NOMO-1 treated with DMSO at 0.1 percent for 48 hours (cell line): ENCODE measurements around the gene LEPR.
A peak's percentile ranks its signal among the peaks of the same experiment; 100 is the strongest.

ENCODE experiments used
- DNase-seq: peaks from one replicate; lab custom pipeline; 2025; ENCODE audit not compliant: unreplicated experiment; lab: John Stamatoyannopoulos, UW

Gene LEPR

DNA sequence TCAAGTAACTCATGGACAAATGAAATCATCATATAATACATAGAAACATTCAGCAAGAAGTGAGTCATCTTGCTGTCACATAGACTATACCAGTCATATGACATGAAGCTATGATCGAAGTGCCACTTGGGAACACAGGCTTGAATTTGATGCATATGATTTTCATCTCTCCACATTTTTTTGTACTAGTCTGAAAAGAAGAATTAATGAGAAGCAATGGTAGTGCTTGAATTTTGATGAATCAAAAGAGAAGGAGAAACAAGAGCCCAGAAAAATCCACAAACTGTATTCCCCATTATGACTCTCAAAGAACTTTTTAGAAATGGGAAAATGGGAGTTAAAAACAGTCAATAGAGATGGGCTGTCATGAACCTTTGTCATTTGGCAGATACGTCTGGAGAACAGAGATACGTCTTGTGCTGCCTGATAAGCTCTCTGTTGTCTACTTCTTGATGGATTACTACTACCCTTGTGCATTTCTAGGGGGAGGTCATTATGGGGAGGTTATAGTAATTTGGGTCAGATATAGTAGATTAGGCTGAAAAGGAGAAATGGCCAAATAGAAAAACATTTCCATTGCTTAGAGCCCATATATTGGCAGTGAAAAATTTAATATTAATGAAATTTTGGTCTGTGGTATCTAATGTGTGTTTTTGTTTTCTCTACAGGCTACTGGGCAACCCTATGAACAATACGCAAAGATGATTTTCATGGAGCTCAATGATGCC, 8.0 kb upstream of the LEPR start:
- no peak for DNase-seq

- no peak for DNase-seq
Observed at GRCh38 chr1:65412984-65413375, 7.5 kb upstream of the LEPR start.

GRCh38 chr1:65414538-65414937, 5.9 kb upstream of the LEPR start:
- no peak for DNase-seq

GRCh38 chr1:65416767-65417166, 3.7 kb upstream of the LEPR start:
- DNase-seq: no peak

DNA sequence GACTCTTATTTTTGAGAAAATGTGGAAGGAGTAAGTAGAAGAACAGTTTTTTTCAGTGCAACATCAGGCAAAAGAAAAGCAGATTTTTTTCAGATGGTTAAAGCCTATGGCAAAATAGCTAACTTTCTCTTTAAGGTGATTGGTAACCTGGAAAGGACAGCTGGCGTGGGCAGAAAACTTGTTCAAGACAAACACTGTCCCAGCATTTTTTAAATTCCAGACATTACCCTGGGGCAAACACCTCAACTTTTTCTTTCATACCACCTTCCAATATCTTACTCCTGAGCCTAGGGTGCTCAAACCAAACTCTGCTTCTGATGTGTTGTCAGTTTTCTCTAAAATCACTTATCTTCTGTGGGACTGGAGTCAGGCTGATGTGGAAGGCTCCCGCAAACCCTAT, 2.7 kb upstream of the LEPR start:
- DNase-seq: no peak

GRCh38 chr1:65418522-65419185, 1.8 kb upstream of the LEPR start:
- DNase-seq: no peak

GRCh38 chr1:65419681-65420589, 533 bp upstream of the LEPR start:
- peak; percentile 96 for DNase-seq

- DNase-seq: peak; percentile 69
Observed at GRCh38 chr1:65421351-65422025, 1.0 kb downstream of the LEPR start.

DNA sequence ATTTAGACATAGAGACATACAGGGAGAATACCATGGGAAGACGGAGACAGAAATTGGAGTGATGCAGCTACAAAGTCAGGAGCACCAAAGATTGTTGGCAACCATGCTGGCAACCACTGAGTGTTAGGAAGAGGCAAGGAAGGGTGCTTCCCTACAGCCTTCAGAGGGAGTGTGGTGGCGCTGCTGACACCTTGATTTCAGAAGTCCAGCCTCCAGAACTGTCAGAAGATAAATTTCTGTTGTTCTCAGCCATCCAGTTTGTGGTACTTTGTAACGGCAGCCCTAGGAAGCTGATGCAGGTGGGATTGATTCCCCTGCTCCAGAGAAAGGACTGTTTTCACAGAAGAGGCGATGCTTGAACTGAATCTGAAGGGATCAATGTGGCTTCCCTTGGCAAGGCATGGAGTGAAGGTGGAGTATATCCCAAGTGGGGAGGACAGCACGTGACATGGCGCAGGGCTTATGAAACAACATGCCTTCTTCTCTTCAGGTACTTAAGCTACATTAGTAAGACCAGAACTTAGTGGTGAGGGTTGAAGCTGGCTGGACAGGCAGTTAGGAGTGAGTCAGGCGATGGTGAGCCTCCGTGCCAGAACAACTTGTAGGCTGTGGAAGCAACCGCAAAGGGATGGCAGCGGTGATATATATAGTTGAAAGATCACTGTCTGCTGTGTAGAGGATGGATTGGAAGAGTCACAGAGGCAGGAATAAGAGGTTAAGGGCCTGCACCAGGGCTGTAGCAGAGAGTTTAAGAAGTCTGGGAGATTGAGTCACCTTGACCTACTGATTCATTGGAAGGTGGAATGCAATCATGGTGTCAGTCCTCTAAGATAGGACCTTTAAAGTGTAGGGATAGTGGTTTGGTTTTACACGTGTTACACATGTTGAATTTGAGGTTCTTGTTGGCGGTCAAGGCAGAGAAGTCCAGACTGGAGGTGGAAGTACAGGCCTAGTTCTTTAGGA, 2.1 kb downstream of the LEPR start:
- no peak for DNase-seq

- peak; percentile 25 for DNase-seq
Observed at GRCh38 chr1:65423884-65424572, 3.6 kb downstream of the LEPR start.

GRCh38 chr1:65424573-65424889, 4.1 kb downstream of the LEPR start:
- no peak for DNase-seq

GRCh38 chr1:65425006-65425405, 4.5 kb downstream of the LEPR start:
- DNase-seq: no peak

DNA sequence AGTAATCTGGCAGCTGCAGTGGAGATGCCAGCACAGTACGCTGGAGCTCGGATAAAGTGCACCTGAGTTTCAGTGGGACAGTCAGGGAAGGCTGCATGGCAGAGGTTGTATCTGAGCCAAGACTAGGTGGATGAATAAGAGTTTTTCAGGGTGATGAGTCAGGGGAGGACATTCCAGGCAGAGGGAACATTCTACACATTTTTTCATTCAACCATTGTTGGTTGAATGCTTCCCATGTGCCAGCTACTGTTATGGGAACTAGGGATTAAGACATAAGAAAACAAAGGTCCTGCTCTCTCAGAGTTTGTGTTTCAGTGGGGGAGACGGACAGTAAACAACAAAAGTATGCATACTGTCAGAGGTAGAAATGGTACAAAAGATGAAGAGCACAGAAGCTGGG, 5.2 kb downstream of the LEPR start:
- no peak for DNase-seq

DNA sequence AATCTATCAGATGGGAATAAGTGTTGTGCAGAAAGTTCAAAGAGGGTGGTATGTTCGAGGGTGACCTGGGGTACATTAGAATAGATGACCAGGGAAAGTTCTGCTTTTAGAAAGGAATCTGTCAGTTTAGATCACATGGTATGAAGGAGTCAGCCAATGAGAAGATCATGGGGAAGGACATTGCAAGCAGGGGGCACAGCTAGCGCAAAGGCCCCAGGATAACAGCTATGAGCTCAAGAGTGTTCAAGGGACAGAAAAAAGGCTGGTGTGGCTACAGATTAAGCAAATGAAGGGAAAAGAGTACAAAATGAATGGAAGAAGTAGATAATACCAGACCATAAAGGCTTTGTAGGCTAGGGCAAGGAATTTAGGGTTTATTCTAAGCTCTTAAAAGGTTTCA, 8.6 kb downstream of the LEPR start:
- no peak for DNase-seq

GRCh38 chr1:65429806-65430205, 9.3 kb downstream of the LEPR start:
- peak; percentile 6 for DNase-seq

DNA sequence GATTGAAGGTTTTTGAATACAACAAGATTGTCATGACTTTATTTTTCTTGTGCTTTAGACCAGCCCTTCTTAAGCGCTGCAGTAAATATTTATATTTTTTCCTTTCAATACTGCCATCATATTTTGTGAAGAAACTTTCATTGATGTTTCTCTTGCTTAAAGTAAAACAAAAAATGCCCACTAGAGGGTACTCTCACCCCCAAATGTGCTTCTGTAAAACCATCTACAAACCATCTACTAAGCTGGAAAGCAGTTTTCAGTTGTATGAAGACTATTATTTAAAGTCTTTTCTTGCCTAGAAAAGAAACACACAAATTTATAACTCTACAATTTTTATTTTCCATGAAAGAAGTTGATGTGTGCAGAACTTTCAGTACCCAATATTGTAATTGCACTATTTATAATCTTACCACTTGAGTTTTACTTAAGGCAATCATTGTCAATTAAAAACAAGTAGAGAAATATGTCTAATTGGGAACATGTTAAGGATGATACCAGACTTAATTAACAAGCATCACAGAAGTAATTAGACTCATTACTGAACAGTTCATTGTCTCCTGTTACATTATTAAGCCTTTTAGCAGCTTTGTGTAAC, 10.7 kb downstream of the LEPR start:
- DNase-seq: peak; percentile 19

GRCh38 chr1:65432918-65433317, 12.4 kb downstream of the LEPR start:
- DNase-seq: no peak

DNA sequence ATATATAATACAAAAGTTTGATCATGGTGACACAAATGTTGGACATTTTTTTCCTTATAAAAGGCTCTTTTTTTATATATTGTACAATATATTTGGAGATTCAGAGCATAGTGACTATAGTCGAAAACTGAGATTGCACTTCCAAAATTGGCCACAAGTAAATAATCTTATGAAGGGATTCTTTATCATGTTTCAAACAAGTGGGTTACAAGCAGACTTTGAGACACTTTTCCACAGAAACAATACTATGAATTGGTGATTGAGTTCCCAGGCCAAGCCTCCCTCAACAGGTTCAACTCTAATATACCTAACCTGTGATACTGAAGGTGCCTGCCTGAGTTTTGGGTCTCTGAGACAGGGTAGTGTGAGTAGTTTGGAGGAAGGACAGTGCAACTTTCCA, 13.8 kb downstream of the LEPR start:
- no peak for DNase-seq

GRCh38 chr1:65434760-65435159, 14.3 kb downstream of the LEPR start:
- no peak for DNase-seq
